ENCODE data around the gene LRRC71.
A peak's percentile ranks its signal among the peaks of the same experiment; 100 is the strongest.

Gene LRRC71

GRCh38 chr1:156920233-156921052 lies at the start of gene LRRC71:
Gene LRRC71 (plus strand): TSS chr1:156920632. CDS start chr1:156920804, 172 bp downstream.
- DNase-seq (ENCODE audit: low read depth in 2 of 2), result peak in 1 of 2 experiments; percentile 50

- no peak for DNase-seq (ENCODE audit: low read depth in 2 of 2)
Observed at GRCh38 chr1:156873659-156874058, 46.8 kb upstream of the LRRC71 start.

GRCh38 chr1:156874142-156874541 lies 46.3 kb upstream of the LRRC71 start:
- DNase-seq (ENCODE audit: low read depth in 2 of 2), result no peak

GRCh38 chr1:156874572-156875340 lies 45.7 kb upstream of the LRRC71 start:
- DNase-seq (ENCODE audit: low read depth in 2 of 2), result no peak

GRCh38 chr1:156875341-156875615 lies 45.2 kb upstream of the LRRC71 start:
- no peak for DNase-seq (ENCODE audit: low read depth in 2 of 2)

GRCh38 chr1:156876281-156876680 lies 44.2 kb upstream of the LRRC71 start:
- no peak for DNase-seq (ENCODE audit: low read depth in 2 of 2)

GRCh38 chr1:156877433-156878170 lies 42.8 kb upstream of the LRRC71 start:
- DNase-seq (ENCODE audit: low read depth in 2 of 2), result no peak

GRCh38 chr1:156879876-156880275 lies 40.6 kb upstream of the LRRC71 start:
- no peak for DNase-seq (ENCODE audit: low read depth in 2 of 2)

GRCh38 chr1:156880473-156880872 lies 40.0 kb upstream of the LRRC71 start:
- DNase-seq (ENCODE audit: low read depth in 2 of 2), result no peak

GRCh38 chr1:156881101-156881500 lies 39.3 kb upstream of the LRRC71 start:
- no peak for DNase-seq (ENCODE audit: low read depth in 2 of 2)

GRCh38 chr1:156881663-156882062 lies 38.8 kb upstream of the LRRC71 start:
- DNase-seq (ENCODE audit: low read depth in 2 of 2), result no peak

- no peak for DNase-seq (ENCODE audit: low read depth in 2 of 2)
Observed at GRCh38 chr1:156882543-156882942, 37.9 kb upstream of the LRRC71 start.

- DNase-seq (ENCODE audit: low read depth in 2 of 2), result no peak
Observed at GRCh38 chr1:156883919-156884318, 36.5 kb upstream of the LRRC71 start.

- DNase-seq (ENCODE audit: low read depth in 2 of 2), result no peak
Observed at GRCh38 chr1:156884560-156885184, 35.8 kb upstream of the LRRC71 start.

- no peak for DNase-seq (ENCODE audit: low read depth in 2 of 2)
Observed at GRCh38 chr1:156885314-156885713, 35.1 kb upstream of the LRRC71 start.

GRCh38 chr1:156885880-156886355 lies 34.5 kb upstream of the LRRC71 start:
- no peak for DNase-seq (ENCODE audit: low read depth in 2 of 2)

GRCh38 chr1:156886583-156887281 lies 33.7 kb upstream of the LRRC71 start:
- no peak for DNase-seq (ENCODE audit: low read depth in 2 of 2)

- no peak for DNase-seq (ENCODE audit: low read depth in 2 of 2)
Observed at GRCh38 chr1:156887317-156887716, 33.1 kb upstream of the LRRC71 start.

GRCh38 chr1:156887734-156888133 lies 32.7 kb upstream of the LRRC71 start:
- no peak for DNase-seq (ENCODE audit: low read depth in 2 of 2)

- DNase-seq (ENCODE audit: low read depth in 2 of 2), result no peak
Observed at GRCh38 chr1:156889802-156890580, 30.4 kb upstream of the LRRC71 start.

All from fibroblast of skin of left biceps (primary cell).